GM23338 (cell line): ENCODE results near the gene SLC37A4. TPM values are rescaled to one million over a fixed set of nuclear protein-coding genes. Genes with fewer than 3 reads are reported as not detected.

Experiments
- CREB1 ChIP-seq: fragments of 250-450 bp; sonication (Bioruptor Pico); IDR thresholded peaks from 2 replicates; pipeline ENCODE4 v1.5.0; 2020; ENCODE audit warnings: low read depth, mild to moderate bottlenecking, moderate library complexity
- STAT1 ChIP-seq: IDR thresholded peaks from one replicate; pipeline ENCODE4 v1.6.1; 2016; ENCODE audit warnings: antibody characterized with exemption; ENCODE audit not compliant: unreplicated experiment
- polyA plus RNA-seq: library from polyadenylated mRNA; unstranded; fragments of >200 nt; fragmentation: Nextera tagmentation; extraction: Ambion mirVana; gene quantifications from 2 replicates; pipeline ENCODE4 v1.2.1, GENCODE V29; 2016
- total RNA-seq: library from RNA; depleted of rRNA; stranded (reverse); fragments of >200 nt; shearing (Covaris generic); gene quantifications from 2 replicates; pipeline ENCODE4 v1.2.3, GENCODE V29; 2014
- TF ChIP-seq, protein P1 (sequence below): fragments of 250-450 bp; sonication (Bioruptor Pico); IDR thresholded peaks from 2 replicates; pipeline ENCODE4 v1.5.0; 2020; ENCODE audit warnings: mild to moderate bottlenecking, moderate library complexity
- TF ChIP-seq, protein P2 (sequence below): IDR thresholded peaks from 2 replicates; pipeline ENCODE4 v1.6.1; 2016; ENCODE audit warnings: antibody characterized with exemption
- TF ChIP-seq, protein P3 (sequence below): IDR thresholded peaks from one replicate; pipeline ENCODE4 v1.6.1; 2018; ENCODE audit warnings: antibody characterized with exemption; ENCODE audit not compliant: unreplicated experiment

The SLC37A4 gene
- total and polyA plus RNA-seq, 2 experiments from 2014 or later = 23.4 to 56.4 TPM

DNA sequence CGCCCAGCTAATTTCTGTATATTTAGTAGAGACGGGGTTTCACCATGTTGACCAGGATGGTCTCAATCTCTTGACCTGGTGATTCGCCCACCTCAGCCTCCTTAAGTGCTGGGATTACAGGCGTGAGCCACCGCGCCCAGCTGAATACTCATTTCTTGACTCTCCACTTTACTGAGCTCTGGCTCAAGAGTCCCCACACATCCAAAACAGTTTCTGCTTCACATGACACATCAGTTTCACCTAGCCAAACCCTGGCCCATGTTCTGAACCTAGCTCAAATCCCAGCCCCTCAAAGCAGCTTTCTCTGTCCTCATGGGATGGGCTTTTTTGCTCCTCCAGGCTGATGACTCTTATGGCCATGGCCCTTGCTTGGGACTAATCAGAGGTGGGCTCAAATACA is 16.5 kb upstream of the SLC37A4 start (continued):
- TF ChIP-seq, protein P1, sequence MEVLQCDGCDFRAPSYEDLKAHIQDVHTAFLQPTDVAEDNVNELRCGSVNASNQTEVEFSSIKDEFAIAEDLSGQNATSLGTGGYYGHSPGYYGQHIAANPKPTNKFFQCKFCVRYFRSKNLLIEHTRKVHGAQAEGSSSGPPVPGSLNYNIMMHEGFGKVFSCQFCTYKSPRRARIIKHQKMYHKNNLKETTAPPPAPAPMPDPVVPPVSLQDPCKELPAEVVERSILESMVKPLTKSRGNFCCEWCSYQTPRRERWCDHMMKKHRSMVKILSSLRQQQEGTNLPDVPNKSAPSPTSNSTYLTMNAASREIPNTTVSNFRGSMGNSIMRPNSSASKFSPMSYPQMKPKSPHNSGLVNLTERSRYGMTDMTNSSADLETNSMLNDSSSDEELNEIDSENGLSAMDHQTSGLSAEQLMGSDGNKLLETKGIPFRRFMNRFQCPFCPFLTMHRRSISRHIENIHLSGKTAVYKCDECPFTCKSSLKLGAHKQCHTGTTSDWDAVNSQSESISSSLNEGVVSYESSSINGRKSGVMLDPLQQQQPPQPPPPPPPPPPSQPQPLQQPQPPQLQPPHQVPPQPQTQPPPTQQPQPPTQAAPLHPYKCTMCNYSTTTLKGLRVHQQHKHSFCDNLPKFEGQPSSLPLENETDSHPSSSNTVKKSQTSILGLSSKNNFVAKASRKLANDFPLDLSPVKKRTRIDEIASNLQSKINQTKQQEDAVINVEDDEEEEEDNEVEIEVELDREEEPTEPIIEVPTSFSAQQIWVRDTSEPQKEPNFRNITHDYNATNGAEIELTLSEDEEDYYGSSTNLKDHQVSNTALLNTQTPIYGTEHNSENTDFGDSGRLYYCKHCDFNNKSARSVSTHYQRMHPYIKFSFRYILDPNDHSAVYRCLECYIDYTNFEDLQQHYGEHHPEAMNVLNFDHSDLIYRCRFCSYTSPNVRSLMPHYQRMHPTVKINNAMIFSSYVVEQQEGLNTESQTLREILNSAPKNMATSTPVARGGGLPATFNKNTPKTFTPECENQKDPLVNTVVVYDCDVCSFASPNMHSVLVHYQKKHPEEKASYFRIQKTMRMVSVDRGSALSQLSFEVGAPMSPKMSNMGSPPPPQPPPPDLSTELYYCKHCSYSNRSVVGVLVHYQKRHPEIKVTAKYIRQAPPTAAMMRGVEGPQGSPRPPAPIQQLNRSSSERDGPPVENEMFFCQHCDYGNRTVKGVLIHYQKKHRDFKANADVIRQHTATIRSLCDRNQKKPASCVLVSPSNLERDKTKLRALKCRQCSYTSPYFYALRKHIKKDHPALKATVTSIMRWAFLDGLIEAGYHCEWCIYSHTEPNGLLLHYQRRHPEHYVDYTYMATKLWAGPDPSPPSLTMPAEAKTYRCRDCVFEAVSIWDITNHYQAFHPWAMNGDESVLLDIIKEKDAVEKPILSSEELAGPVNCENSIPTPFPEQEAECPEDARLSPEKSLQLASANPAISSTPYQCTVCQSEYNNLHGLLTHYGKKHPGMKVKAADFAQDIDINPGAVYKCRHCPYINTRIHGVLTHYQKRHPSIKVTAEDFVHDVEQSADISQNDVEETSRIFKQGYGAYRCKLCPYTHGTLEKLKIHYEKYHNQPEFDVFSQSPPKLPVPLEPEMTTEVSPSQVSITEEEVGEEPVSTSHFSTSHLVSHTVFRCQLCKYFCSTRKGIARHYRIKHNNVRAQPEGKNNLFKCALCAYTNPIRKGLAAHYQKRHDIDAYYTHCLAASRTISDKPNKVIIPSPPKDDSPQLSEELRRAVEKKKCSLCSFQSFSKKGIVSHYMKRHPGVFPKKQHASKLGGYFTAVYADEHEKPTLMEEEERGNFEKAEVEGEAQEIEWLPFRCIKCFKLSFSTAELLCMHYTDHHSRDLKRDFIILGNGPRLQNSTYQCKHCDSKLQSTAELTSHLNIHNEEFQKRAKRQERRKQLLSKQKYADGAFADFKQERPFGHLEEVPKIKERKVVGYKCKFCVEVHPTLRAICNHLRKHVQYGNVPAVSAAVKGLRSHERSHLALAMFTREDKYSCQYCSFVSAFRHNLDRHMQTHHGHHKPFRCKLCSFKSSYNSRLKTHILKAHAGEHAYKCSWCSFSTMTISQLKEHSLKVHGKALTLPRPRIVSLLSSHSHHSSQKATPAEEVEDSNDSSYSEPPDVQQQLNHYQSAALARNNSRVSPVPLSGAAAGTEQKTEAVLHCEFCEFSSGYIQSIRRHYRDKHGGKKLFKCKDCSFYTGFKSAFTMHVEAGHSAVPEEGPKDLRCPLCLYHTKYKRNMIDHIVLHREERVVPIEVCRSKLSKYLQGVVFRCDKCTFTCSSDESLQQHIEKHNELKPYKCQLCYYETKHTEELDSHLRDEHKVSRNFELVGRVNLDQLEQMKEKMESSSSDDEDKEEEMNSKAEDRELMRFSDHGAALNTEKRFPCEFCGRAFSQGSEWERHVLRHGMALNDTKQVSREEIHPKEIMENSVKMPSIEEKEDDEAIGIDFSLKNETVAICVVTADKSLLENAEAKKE (CRISPR knock-in tag) = no peak
- TF ChIP-seq CREB1 (CRISPR knock-in tag) (no peak), STAT1 (no peak)
- TF ChIP-seq, protein P2, sequence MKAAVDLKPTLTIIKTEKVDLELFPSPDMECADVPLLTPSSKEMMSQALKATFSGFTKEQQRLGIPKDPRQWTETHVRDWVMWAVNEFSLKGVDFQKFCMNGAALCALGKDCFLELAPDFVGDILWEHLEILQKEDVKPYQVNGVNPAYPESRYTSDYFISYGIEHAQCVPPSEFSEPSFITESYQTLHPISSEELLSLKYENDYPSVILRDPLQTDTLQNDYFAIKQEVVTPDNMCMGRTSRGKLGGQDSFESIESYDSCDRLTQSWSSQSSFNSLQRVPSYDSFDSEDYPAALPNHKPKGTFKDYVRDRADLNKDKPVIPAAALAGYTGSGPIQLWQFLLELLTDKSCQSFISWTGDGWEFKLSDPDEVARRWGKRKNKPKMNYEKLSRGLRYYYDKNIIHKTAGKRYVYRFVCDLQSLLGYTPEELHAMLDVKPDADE = no peak
- TF ChIP-seq, protein P3, sequence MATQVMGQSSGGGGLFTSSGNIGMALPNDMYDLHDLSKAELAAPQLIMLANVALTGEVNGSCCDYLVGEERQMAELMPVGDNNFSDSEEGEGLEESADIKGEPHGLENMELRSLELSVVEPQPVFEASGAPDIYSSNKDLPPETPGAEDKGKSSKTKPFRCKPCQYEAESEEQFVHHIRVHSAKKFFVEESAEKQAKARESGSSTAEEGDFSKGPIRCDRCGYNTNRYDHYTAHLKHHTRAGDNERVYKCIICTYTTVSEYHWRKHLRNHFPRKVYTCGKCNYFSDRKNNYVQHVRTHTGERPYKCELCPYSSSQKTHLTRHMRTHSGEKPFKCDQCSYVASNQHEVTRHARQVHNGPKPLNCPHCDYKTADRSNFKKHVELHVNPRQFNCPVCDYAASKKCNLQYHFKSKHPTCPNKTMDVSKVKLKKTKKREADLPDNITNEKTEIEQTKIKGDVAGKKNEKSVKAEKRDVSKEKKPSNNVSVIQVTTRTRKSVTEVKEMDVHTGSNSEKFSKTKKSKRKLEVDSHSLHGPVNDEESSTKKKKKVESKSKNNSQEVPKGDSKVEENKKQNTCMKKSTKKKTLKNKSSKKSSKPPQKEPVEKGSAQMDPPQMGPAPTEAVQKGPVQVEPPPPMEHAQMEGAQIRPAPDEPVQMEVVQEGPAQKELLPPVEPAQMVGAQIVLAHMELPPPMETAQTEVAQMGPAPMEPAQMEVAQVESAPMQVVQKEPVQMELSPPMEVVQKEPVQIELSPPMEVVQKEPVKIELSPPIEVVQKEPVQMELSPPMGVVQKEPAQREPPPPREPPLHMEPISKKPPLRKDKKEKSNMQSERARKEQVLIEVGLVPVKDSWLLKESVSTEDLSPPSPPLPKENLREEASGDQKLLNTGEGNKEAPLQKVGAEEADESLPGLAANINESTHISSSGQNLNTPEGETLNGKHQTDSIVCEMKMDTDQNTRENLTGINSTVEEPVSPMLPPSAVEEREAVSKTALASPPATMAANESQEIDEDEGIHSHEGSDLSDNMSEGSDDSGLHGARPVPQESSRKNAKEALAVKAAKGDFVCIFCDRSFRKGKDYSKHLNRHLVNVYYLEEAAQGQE = no peak
